ENCODE results near the gene CFAP97D2.
"Not testable (repeated sequence)": the region's sequence is repeated elsewhere in the genome, so short reads cannot be mapped to it uniquely, and the experiment has no call there.

The CFAP97D2 gene

GRCh38 chr13:114236227-114236626 lies 57.2 kb downstream of the CFAP97D2 start:
- DNase-seq, result no peak

- no peak for DNase-seq
Measured at GRCh38 chr13:114237415-114238112, 58.5 kb downstream of the CFAP97D2 start.

- DNase-seq, result no peak
Measured at GRCh38 chr13:114241918-114242317, 62.9 kb downstream of the CFAP97D2 start.

- no peak for DNase-seq
Measured at GRCh38 chr13:114243971-114244370, 64.9 kb downstream of the CFAP97D2 start.

GRCh38 chr13:114244637-114245036 lies 65.6 kb downstream of the CFAP97D2 start:
- no peak for DNase-seq

GRCh38 chr13:114248011-114248410 lies 69.0 kb downstream of the CFAP97D2 start:
- DNase-seq, result no peak

- no peak for DNase-seq
Measured at GRCh38 chr13:114249077-114249476, 70.0 kb downstream of the CFAP97D2 start.

GRCh38 chr13:114251639-114252440 lies 72.8 kb downstream of the CFAP97D2 start:
- DNase-seq, result not testable (repeated sequence)

GRCh38 chr13:114256547-114256946 lies 77.5 kb downstream of the CFAP97D2 start:
- no peak for DNase-seq

GRCh38 chr13:114257014-114257413 lies 78.0 kb downstream of the CFAP97D2 start:
- no peak for DNase-seq

- DNase-seq, result no peak
Measured at GRCh38 chr13:114258589-114258988, 79.5 kb downstream of the CFAP97D2 start.

GRCh38 chr13:114259374-114259773 lies 80.3 kb downstream of the CFAP97D2 start:
- DNase-seq, result no peak

- DNase-seq, result no peak
Measured at GRCh38 chr13:114259974-114260373, 80.9 kb downstream of the CFAP97D2 start.

- no peak for DNase-seq
Measured at GRCh38 chr13:114260814-114261213, 81.8 kb downstream of the CFAP97D2 start.

- no peak for DNase-seq
Measured at GRCh38 chr13:114261328-114261965, 82.4 kb downstream of the CFAP97D2 start.

- DNase-seq, result no peak
Measured at GRCh38 chr13:114263578-114263977, 84.5 kb downstream of the CFAP97D2 start.

GRCh38 chr13:114264313-114264712 lies 85.3 kb downstream of the CFAP97D2 start:
- not testable (repeated sequence) for DNase-seq

- no peak for DNase-seq
Measured at GRCh38 chr13:114264886-114265611, 86.0 kb downstream of the CFAP97D2 start.

- no peak for DNase-seq
Measured at GRCh38 chr13:114266241-114266640, 87.2 kb downstream of the CFAP97D2 start.

- no peak for DNase-seq
Measured at GRCh38 chr13:114268344-114269280, 89.6 kb downstream of the CFAP97D2 start.

GRCh38 chr13:114269281-114269770 lies 90.3 kb downstream of the CFAP97D2 start:
- DNase-seq, result no peak

Data from right kidney (tissue), 1 donor.